GM12878 (cell line): ENCODE data around the gene PAIP2. TPM values are rescaled to one million over a fixed set of nuclear protein-coding genes. Genes with fewer than 3 reads are reported as not detected.

Experiments used
- ATAC-seq: fragments of 200-7000 bp; cut with Tn5 transposase; 3 replicates; pipeline ENCODE4 v1.9.1; 2020; ENCODE audit warnings: mild to moderate bottlenecking, moderate library complexity
- BruUV-seq: library from RNA; stranded (reverse); fragments of 400-500 nt; replicated peaks from 2 replicates; lab custom pipeline; 2021; lab: Mats Ljungman, UMichigan
- CTCF ChIA-PET: fragments of 300-600 bp; sonication (Branson Sonifier 250); formaldehyde crosslinking; extraction: SDS; loops from one replicate; lab custom pipeline; 2021; ENCODE audit warnings: inconsistent platforms; lab: Yijun Ruan, JAX
- POLR2A ChIA-PET: fragments of 350-600 bp; formaldehyde crosslinking; extraction: SDS; loops from one replicate; lab custom pipeline; 2021; ENCODE audit warnings: inconsistent platforms; lab: Charles Lee
- RAD21 ChIA-PET: fragments of 300-600 bp; sonication (Branson Sonifier 250); formaldehyde crosslinking; loops from one replicate; lab custom pipeline; 2023; ENCODE audit warnings: antibody characterized with exemption; ENCODE audit not compliant: unreplicated experiment; lab: Charles Lee
- SMC1A ChIA-PET: fragments of 300-600 bp; sonication (Branson Sonifier 250); formaldehyde crosslinking; loops from one replicate; lab custom pipeline; 2023; ENCODE audit not compliant: unreplicated experiment, uncharacterized antibody; lab: Charles Lee
- DNase-seq: peaks from one replicate; pipeline ENCODE4 v3.0.0-alpha.2; 2011; ENCODE audit warnings: low read depth, low spot score
- FAIRE-seq: peaks from 3 replicates; lab custom pipeline; 2011; peaks lifted over from hg19 to GRCh38; lab: Jason Lieb, UNC
- H2AFZ ChIP-seq: 2 replicates; pipeline ENCODE4 v1.6.0; 2011; ENCODE audit warnings: low read depth, low read length, control low read depth; ENCODE audit not compliant: control insufficient read depth
- H3K27ac ChIP-seq: 2 replicates; pipeline ENCODE4 v1.5.1; 2011; ENCODE audit warnings: control low read depth; ENCODE audit not compliant: control insufficient read depth, insufficient read depth
- H3K27me3 ChIP-seq, 2 experiments: replicated peaks in 1 of 2; 2 replicates each; pipeline versions ENCODE4 v1.6.0 to v1.6.1; 2011; ENCODE audit warnings: low read length in 1 of 2; ENCODE audit not compliant: control insufficient read depth in 2 of 2, insufficient read depth in 2 of 2
- H3K36me3 ChIP-seq, 2 experiments: 2 replicates each; pipeline ENCODE4 v1.5.1; 2011; ENCODE audit warnings: low read length in 1 of 2; ENCODE audit not compliant: control insufficient read depth in 2 of 2, insufficient read depth in 2 of 2
- H3K4me1 ChIP-seq: 2 replicates; pipeline ENCODE4 v1.6.1; 2011; ENCODE audit warnings: mild to moderate bottlenecking, low read length, moderate library complexity, mixed read lengths; ENCODE audit not compliant: control insufficient read depth, insufficient read depth
- H3K4me2 ChIP-seq: 2 replicates; pipeline ENCODE4 v1.6.0; 2011; ENCODE audit warnings: control low read depth; ENCODE audit not compliant: control insufficient read depth, insufficient read depth
- H3K4me3 ChIP-seq: fragments of 200-600 bp; sonication (generic); 2 replicates; pipeline ENCODE4 v1.5.1; 2016
- H3K79me2 ChIP-seq: 2 replicates; pipeline ENCODE4 v1.6.0; 2011; ENCODE audit warnings: low read length; ENCODE audit not compliant: control insufficient read depth, insufficient read depth
- H3K9ac ChIP-seq: 2 replicates; pipeline ENCODE4 v1.8.0; 2011; ENCODE audit warnings: low read length, control low read depth, mixed read lengths; ENCODE audit not compliant: control insufficient read depth, insufficient read depth
- H3K9me3 ChIP-seq: replicated peaks from 3 replicates; pipeline ENCODE4 v1.5.1; 2011; ENCODE audit warnings: mild to moderate bottlenecking, low read length; ENCODE audit not compliant: control insufficient read depth, insufficient read depth
- H4K20me1 ChIP-seq: 2 replicates; pipeline ENCODE4 v1.6.0; 2011; ENCODE audit not compliant: control insufficient read depth, insufficient read depth
- ASH2L ChIP-seq: fragments of 300-600, 200-600 bp; sonication (generic); IDR thresholded peaks from 2 replicates; pipeline ENCODE4 v1.6.1; 2017; ENCODE audit warnings: low read depth, mild to moderate bottlenecking, borderline replicate concordance
- FOXK2 ChIP-seq: fragments of 450-650 bp; IDR thresholded peaks from 2 replicates; pipeline ENCODE4 v1.6.1; 2017; ENCODE audit warnings: mild to moderate bottlenecking, moderate library complexity
- LARP7 ChIP-seq: fragments of 450-650 bp; IDR thresholded peaks from 2 replicates; pipeline ENCODE4 v1.6.1; 2017; ENCODE audit warnings: mild to moderate bottlenecking
- PKNOX1 ChIP-seq: fragments of 450-650 bp; IDR thresholded peaks from 2 replicates; pipeline ENCODE4 v1.6.1; 2016; ENCODE audit warnings: mild to moderate bottlenecking
- RAD21 ChIP-seq: IDR thresholded peaks from 2 replicates; pipeline ENCODE4 v1.6.1; 2011; ENCODE audit warnings: mild to moderate bottlenecking, low read depth, low read length, moderate library complexity; ENCODE audit not compliant: insufficient read depth
- STAT1 ChIP-seq: fragments of 450-650 bp; conservative IDR thresholded peaks from 2 replicates; pipeline ENCODE4 v1.6.1; 2014; ENCODE audit warnings: antibody characterized with exemption, mild to moderate bottlenecking
- YY1 ChIP-seq: IDR thresholded peaks from 2 replicates; pipeline ENCODE4 v1.6.1; 2011; ENCODE audit warnings: low read depth, mild to moderate bottlenecking, low read length
- WGBS: methylation state at CpG from one replicate; pipeline ENCODE4 v1.1.6; 2016; ENCODE audit warnings: low lambda C conversion rate; ENCODE audit not compliant: insufficient replicate concordance, insufficient coverage; ENCODE audit errors: missing lambda C conversion rate; 5-methylcytosine and 5-hydroxymethylcytosine counted together
- in situ Hi-C: fragments of 300-500 bp; cut with MboI; formaldehyde crosslinking; loops from 9 replicates; pipeline ENCODE4 v1.14.3; 2018; ENCODE audit warnings: mixed read lengths
- intact Hi-C: fragments of 100-400 bp; cut with micrococcal nuclease; formaldehyde crosslinking; loops from one replicate; pipeline ENCODE4 v1.14.2; 2022; ENCODE audit not compliant: unreplicated experiment
- polyA plus RNA-seq, 11 experiments: library from polyadenylated mRNA; depleted of rRNA in 4 of 11; unstranded in 6 of 11; stranded (reverse) in 5 of 11; fragments of >200 nt; fragmentation: Nextera tagmentation in 4 of 11; fragmentation: Illumina TruSeq in 1 of 11; extraction: Ambion mirVana in 4 of 11; extraction: Trizol in 1 of 11; gene quantifications; 1 replicate in 1 of 11; 2 replicates in 10 of 11; pipeline versions ENCODE4 v1.2.1 to v1.2.3, GENCODE V29; 2011 to 2016; ENCODE audit warnings: inconsistent platforms in 2 of 11, missing spikeins in 2 of 11, low read depth in 1 of 11
- total RNA-seq, 4 experiments: library from RNA; depleted of rRNA in 3 of 4; stranded (reverse); fragments of >200 nt in 3 of 4; fragmentation: Illumina TruSeq in 1 of 4; extraction: Trizol in 1 of 4; gene quantifications; 2 replicates each; pipeline versions ENCODE4 v1.2.1 to v1.2.3, GENCODE V29; 2013 to 2021
- TF ChIP-seq, protein P1 (sequence below): fragments of 450-650 bp; IDR thresholded peaks from 2 replicates; pipeline ENCODE4 v1.6.1; 2017; ENCODE audit warnings: low read depth, mild to moderate bottlenecking, moderate library complexity
- TF ChIP-seq, protein P2 (sequence below): fragments of 150-350 bp; IDR thresholded peaks from 2 replicates; pipeline ENCODE4 v1.6.1; 2016; ENCODE audit warnings: low read depth, low read length

Gene PAIP2
- total and polyA plus RNA-seq, 10 of the 15 experiments (the other 5 are each of a cell fraction or from before 2014, with no cell fraction given): 49.9 to 154 (median 102) TPM

- TF ChIP-seq ASH2L: no peak
- TF ChIP-seq PKNOX1: no peak
- no peak for TF ChIP-seq LARP7
- no peak for TF ChIP-seq RAD21
- no peak for TF ChIP-seq FOXK2
- no peak for TF ChIP-seq STAT1
- no peak for TF ChIP-seq YY1
- TF ChIP-seq, protein P1, sequence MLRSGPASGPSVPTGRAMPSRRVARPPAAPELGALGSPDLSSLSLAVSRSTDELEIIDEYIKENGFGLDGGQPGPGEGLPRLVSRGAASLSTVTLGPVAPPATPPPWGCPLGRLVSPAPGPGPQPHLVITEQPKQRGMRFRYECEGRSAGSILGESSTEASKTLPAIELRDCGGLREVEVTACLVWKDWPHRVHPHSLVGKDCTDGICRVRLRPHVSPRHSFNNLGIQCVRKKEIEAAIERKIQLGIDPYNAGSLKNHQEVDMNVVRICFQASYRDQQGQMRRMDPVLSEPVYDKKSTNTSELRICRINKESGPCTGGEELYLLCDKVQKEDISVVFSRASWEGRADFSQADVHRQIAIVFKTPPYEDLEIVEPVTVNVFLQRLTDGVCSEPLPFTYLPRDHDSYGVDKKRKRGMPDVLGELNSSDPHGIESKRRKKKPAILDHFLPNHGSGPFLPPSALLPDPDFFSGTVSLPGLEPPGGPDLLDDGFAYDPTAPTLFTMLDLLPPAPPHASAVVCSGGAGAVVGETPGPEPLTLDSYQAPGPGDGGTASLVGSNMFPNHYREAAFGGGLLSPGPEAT: no peak
- TF ChIP-seq, protein P2, sequence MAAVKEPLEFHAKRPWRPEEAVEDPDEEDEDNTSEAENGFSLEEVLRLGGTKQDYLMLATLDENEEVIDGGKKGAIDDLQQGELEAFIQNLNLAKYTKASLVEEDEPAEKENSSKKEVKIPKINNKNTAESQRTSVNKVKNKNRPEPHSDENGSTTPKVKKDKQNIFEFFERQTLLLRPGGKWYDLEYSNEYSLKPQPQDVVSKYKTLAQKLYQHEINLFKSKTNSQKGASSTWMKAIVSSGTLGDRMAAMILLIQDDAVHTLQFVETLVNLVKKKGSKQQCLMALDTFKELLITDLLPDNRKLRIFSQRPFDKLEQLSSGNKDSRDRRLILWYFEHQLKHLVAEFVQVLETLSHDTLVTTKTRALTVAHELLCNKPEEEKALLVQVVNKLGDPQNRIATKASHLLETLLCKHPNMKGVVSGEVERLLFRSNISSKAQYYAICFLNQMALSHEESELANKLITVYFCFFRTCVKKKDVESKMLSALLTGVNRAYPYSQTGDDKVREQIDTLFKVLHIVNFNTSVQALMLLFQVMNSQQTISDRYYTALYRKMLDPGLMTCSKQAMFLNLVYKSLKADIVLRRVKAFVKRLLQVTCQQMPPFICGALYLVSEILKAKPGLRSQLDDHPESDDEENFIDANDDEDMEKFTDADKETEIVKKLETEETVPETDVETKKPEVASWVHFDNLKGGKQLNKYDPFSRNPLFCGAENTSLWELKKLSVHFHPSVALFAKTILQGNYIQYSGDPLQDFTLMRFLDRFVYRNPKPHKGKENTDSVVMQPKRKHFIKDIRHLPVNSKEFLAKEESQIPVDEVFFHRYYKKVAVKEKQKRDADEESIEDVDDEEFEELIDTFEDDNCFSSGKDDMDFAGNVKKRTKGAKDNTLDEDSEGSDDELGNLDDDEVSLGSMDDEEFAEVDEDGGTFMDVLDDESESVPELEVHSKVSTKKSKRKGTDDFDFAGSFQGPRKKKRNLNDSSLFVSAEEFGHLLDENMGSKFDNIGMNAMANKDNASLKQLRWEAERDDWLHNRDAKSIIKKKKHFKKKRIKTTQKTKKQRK: no peak
- TF ChIP-seq, all 136 proteins: peak for 0
- Histone ChIP-seq H3K4me2 (no peak overlapping the region), H3K36me3 (no peaks in the 10 kb centered on the region), H3K9me3 (no peaks in the 10 kb centered on the region), H3K4me3 (no peak overlapping the region), H3K27ac (no peak overlapping the region), H3K79me2 (no peaks in the 10 kb centered on the region), H3K27me3 (no peaks in the 10 kb centered on the region), H2AFZ (no peak overlapping the region), H3K4me1 (peaks cover 21% of the 10 kb centered on the region), H4K20me1 (no peaks in the 10 kb centered on the region), H3K9ac (no peak overlapping the region)
- FAIRE-seq (no peak), DNase-seq (no peak), ATAC-seq (no peak)
- in situ Hi-C loops: no loop called here
- CTCF ChIA-PET: interaction anchor here (1.2 to 3.8 kb wide), 2 partner anchors 9 to 100 kb away, joined by 5 to 24 read pairs; no protein-coding TSS in a partner anchor
- RAD21 ChIA-PET: no interaction called here
- intact Hi-C loops: no loop called here
- BruUV-seq: no TSS peak
- SMC1A ChIA-PET: interaction anchor here (1.1 to 2.2 kb wide), 4 partner anchors 10 to 104 kb away, joined by 3 to 19 read pairs (median 6); no protein-coding TSS in a partner anchor
- POLR2A ChIA-PET: interaction anchor here (1.2 kb wide), 3 partner anchors 9 to 25 kb away, joined by 3 to 4 read pairs (median 4); no protein-coding TSS in a partner anchor
- WGBS: 88% methylated on average over 6 of the region's 6 CpGs
Observed at GRCh38 chr5:139413153-139413552, 71.5 kb downstream of the PAIP2 start.
